HL-60 (cell line): Measurements from ENCODE around the gene MED29.
"Not testable (repeated sequence)": the region's sequence is repeated elsewhere in the genome, so short reads cannot be mapped to it uniquely, and the experiment has no call there.

Source experiments
- DNase-seq, 2 experiments: peaks; one replicate each; pipeline ENCODE4 v3.0.0-alpha.2; 2010 to 2020; ENCODE audit warnings: low read depth in 1 of 2, low spot score in 1 of 2
- H3K27ac ChIP-seq: fragments of 250-450 bp; sonication (Bioruptor Pico); replicated peaks from 2 replicates; pipeline ENCODE4 v1.5.1; 2020; ENCODE audit warnings: mild to moderate bottlenecking, moderate library complexity
- H3K27me3 ChIP-seq: fragments of 250-450 bp; sonication (Bioruptor Pico); 2 replicates; pipeline ENCODE4 v1.5.1; 2021; ENCODE audit warnings: mild to moderate bottlenecking, moderate library complexity; ENCODE audit not compliant: insufficient read depth, poor library complexity, severe bottlenecking
- H3K4me3 ChIP-seq: replicated peaks from 2 replicates; pipeline ENCODE4 v1.5.1; 2011; ENCODE audit warnings: mild to moderate bottlenecking, control low read depth, low read length; ENCODE audit not compliant: insufficient read depth
- GABPA ChIP-seq: IDR thresholded peaks from 2 replicates; pipeline ENCODE4 v1.6.1; 2012; ENCODE audit warnings: low read depth
- POLR2AphosphoS5 ChIP-seq: IDR thresholded peaks from 2 replicates; pipeline ENCODE4 v1.6.1; 2012; ENCODE audit warnings: low read depth
- REST ChIP-seq: IDR thresholded peaks from 2 replicates; pipeline ENCODE4 v1.6.1; 2012; ENCODE audit warnings: low read depth; ENCODE audit not compliant: insufficient replicate concordance
- SPI1 ChIP-seq: IDR thresholded peaks from 2 replicates; pipeline ENCODE4 v1.6.1; 2012; ENCODE audit warnings: low read depth, mild to moderate bottlenecking, borderline replicate concordance
- TF ChIP-seq, protein P1 (sequence below): IDR thresholded peaks from one replicate; pipeline ENCODE4 v1.5.1; 2011; ENCODE audit warnings: low read length, control low read depth, inconsistent platforms; ENCODE audit not compliant: insufficient read depth

MED29 gene

GRCh38 chr19:39372941-39373340 lies 18.2 kb upstream of the MED29 start:
- TF ChIP-seq GABPA: no peak
- TF ChIP-seq, protein P1, sequence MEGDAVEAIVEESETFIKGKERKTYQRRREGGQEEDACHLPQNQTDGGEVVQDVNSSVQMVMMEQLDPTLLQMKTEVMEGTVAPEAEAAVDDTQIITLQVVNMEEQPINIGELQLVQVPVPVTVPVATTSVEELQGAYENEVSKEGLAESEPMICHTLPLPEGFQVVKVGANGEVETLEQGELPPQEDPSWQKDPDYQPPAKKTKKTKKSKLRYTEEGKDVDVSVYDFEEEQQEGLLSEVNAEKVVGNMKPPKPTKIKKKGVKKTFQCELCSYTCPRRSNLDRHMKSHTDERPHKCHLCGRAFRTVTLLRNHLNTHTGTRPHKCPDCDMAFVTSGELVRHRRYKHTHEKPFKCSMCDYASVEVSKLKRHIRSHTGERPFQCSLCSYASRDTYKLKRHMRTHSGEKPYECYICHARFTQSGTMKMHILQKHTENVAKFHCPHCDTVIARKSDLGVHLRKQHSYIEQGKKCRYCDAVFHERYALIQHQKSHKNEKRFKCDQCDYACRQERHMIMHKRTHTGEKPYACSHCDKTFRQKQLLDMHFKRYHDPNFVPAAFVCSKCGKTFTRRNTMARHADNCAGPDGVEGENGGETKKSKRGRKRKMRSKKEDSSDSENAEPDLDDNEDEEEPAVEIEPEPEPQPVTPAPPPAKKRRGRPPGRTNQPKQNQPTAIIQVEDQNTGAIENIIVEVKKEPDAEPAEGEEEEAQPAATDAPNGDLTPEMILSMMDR: no peak
- TF ChIP-seq REST: no peak
- no peak for TF ChIP-seq SPI1
- no peak for TF ChIP-seq POLR2AphosphoS5
- H3K27me3 ChIP-seq: no peaks in the 10 kb centered on the region
- H3K4me3 ChIP-seq: no peak overlapping the region
- H3K27ac ChIP-seq: no peak overlapping the region
- no peak for DNase-seq

DNA sequence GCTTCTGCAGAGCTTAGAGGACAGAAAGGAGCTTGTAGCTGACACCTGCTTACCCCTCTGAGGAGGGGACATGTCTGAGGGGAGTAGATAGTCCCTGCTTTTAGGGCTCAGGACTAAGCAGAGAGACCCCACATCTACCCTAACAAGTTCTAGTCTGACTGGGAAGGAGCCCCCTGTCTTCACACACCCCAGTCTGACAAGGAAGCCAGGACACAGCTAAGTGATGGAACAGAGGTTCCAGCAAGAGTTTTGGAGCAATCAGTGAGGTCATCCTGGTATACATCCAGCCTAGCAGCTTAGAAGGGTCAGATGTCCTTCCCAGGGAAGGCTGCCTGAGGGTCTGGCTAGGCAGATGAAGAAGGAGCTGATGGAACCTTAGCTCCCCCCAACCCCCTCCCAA lies 15.2 kb upstream of the MED29 start:
- Histone ChIP-seq H3K4me3 (no peak overlapping the region), H3K27ac (no peak overlapping the region), H3K27me3 (no peaks in the 10 kb centered on the region)
- TF ChIP-seq REST: no peak
- TF ChIP-seq GABPA: no peak
- no peak for TF ChIP-seq SPI1
- no peak for TF ChIP-seq POLR2AphosphoS5
- TF ChIP-seq, protein P1: no peak
- no peak for DNase-seq

- no peak overlapping the region for H3K4me3 ChIP-seq
- no peak for DNase-seq
- H3K27me3 ChIP-seq: no peaks in the 10 kb centered on the region
- TF ChIP-seq REST (no peak), SPI1 (no peak), GABPA (no peak), POLR2AphosphoS5 (no peak)
- TF ChIP-seq, protein P1: no peak
- no peak overlapping the region for H3K27ac ChIP-seq
Measured at GRCh38 chr19:39377373-39378362, 13.5 kb upstream of the MED29 start.

- H3K27me3 ChIP-seq, DNase-seq, H3K27ac ChIP-seq, H3K4me3 ChIP-seq: not testable (repeated sequence)
Measured at GRCh38 chr19:39379366-39379765, 11.8 kb upstream of the MED29 start.
